Measurements from ENCODE around the gene DNAJC5.

DNAJC5 gene

DNA sequence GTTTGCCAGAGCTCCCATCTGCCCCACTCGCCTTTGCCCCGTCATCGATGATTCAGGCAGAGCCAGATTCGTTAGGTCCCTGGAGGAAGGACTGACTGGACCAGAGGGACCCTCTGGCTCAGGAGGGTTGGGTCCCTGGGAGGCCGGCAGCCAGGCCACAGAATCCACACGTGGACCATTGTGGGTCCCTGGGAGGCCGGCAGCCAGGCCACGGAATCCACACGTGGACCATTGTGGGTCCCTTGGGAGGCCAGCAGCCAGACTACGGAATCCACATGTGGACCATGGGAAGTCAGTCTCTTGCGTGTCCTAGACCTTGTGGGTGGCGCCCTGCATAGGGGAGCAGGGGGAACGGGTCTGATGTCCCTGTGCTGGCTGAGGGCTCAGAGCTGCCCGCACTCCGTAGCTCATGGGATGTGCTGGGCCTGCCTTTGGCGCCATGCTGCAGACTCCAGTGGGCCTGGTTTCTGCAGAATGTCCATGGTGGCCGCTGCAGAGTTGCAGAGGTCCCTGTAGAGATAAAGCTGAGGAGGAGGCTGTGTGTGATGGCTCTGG is 37.8 kb downstream of the DNAJC5 start:
- Histone ChIP-seq H3K36me3 (ENCODE audit: insufficient read depth, low read length) (peaks cover 78% of the 10 kb centered on the region; the same call in 1 of the 2 replicates), H3K9me3 (ENCODE audit: insufficient read depth, low read depth, low read length) (no peaks in the 10 kb centered on the region), H3K9ac (ENCODE audit: low read depth, low read length, poor library complexity, severe bottlenecking) (no peak overlapping the region), H4K20me1 (ENCODE audit: insufficient read depth, low read length, poor library complexity, severe bottlenecking) (peaks cover 9% of the 10 kb centered on the region), H3K4me2 (ENCODE audit: low read depth, low read length, poor library complexity, severe bottlenecking) (no peak overlapping the region), H2AFZ (ENCODE audit: low read length) (no peak overlapping the region), H3K79me2 (ENCODE audit: insufficient read depth, low read length) (no peaks in the 10 kb centered on the region), H3F3A (ENCODE audit: low read depth) (no peaks in the 10 kb centered on the region; the same call in 1 of the 2 replicates), H3K9me2 (replicated peaks; ENCODE audit: low read depth, low read length) (no peaks in the 10 kb centered on the region), H3K27me3 (ENCODE audit: insufficient read depth, low read length, poor library complexity, severe bottlenecking) (no peaks in the 10 kb centered on the region), H3K4me3 (ENCODE audit: low read length, poor library complexity, severe bottlenecking) (no peak overlapping the region), H3K4me1 (ENCODE audit: insufficient read depth, low read length, poor library complexity, severe bottlenecking) (no peaks in the 10 kb centered on the region)
- TF ChIP-seq, protein P1, sequence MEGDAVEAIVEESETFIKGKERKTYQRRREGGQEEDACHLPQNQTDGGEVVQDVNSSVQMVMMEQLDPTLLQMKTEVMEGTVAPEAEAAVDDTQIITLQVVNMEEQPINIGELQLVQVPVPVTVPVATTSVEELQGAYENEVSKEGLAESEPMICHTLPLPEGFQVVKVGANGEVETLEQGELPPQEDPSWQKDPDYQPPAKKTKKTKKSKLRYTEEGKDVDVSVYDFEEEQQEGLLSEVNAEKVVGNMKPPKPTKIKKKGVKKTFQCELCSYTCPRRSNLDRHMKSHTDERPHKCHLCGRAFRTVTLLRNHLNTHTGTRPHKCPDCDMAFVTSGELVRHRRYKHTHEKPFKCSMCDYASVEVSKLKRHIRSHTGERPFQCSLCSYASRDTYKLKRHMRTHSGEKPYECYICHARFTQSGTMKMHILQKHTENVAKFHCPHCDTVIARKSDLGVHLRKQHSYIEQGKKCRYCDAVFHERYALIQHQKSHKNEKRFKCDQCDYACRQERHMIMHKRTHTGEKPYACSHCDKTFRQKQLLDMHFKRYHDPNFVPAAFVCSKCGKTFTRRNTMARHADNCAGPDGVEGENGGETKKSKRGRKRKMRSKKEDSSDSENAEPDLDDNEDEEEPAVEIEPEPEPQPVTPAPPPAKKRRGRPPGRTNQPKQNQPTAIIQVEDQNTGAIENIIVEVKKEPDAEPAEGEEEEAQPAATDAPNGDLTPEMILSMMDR (conservative IDR thresholded peaks at IDR 0.05; ENCODE audit: low read length) = no peak
- TF ChIP-seq EZH2phosphoT487 (IDR thresholded peaks at IDR 0.05; ENCODE audit: borderline replicate concordance) = no peak

DNA sequence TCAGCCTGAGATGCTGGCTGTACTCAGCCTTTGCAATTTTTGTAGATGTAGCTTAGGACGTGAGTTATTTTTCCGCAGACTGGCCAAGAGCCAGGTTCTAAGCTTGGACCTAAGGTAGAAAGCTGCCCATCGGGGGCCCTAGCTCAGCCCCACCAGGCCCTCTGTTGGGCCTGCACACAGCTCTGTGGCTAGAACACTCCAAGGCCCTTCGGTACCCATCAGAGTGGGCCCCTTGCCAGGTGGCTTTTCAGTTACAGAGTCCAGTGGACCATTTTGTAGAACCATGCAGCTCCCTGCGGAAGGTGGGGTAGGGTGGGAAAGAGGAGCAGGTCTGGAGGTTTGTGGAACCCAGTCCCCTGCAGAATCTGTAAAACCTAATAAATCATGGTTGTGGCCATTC is 38.7 kb downstream of the DNAJC5 start:
- H3K9me3 ChIP-seq (ENCODE audit: insufficient read depth, low read depth, low read length) = no peaks in the 10 kb centered on the region
- no peaks in the 10 kb centered on the region; the same call in 1 of the 2 replicates for H3F3A ChIP-seq (ENCODE audit: low read depth)
- H3K4me2 ChIP-seq (ENCODE audit: low read depth, low read length, poor library complexity, severe bottlenecking) = no peak overlapping the region
- H3K36me3 ChIP-seq (ENCODE audit: insufficient read depth, low read length) = peaks cover 70% of the 10 kb centered on the region; the same call in 1 of the 2 replicates
- no peak overlapping the region for H2AFZ ChIP-seq (ENCODE audit: low read length)
- no peak for TF ChIP-seq EZH2phosphoT487 (IDR thresholded peaks at IDR 0.05; ENCODE audit: borderline replicate concordance)
- TF ChIP-seq, protein P1 (conservative IDR thresholded peaks at IDR 0.05; ENCODE audit: low read length) = no peak
- no peak overlapping the region for H3K4me3 ChIP-seq (ENCODE audit: low read length, poor library complexity, severe bottlenecking)
- H3K9me2 ChIP-seq (replicated peaks; ENCODE audit: low read depth, low read length) = no peaks in the 10 kb centered on the region
- H3K79me2 ChIP-seq (ENCODE audit: insufficient read depth, low read length) = no peaks in the 10 kb centered on the region
- no peak overlapping the region for H3K9ac ChIP-seq (ENCODE audit: low read depth, low read length, poor library complexity, severe bottlenecking)
- peaks cover 4% of the 10 kb centered on the region for H4K20me1 ChIP-seq (ENCODE audit: insufficient read depth, low read length, poor library complexity, severe bottlenecking)
- H3K27me3 ChIP-seq (ENCODE audit: insufficient read depth, low read length, poor library complexity, severe bottlenecking) = no peaks in the 10 kb centered on the region
- no peaks in the 10 kb centered on the region for H3K4me1 ChIP-seq (ENCODE audit: insufficient read depth, low read length, poor library complexity, severe bottlenecking)

DNA sequence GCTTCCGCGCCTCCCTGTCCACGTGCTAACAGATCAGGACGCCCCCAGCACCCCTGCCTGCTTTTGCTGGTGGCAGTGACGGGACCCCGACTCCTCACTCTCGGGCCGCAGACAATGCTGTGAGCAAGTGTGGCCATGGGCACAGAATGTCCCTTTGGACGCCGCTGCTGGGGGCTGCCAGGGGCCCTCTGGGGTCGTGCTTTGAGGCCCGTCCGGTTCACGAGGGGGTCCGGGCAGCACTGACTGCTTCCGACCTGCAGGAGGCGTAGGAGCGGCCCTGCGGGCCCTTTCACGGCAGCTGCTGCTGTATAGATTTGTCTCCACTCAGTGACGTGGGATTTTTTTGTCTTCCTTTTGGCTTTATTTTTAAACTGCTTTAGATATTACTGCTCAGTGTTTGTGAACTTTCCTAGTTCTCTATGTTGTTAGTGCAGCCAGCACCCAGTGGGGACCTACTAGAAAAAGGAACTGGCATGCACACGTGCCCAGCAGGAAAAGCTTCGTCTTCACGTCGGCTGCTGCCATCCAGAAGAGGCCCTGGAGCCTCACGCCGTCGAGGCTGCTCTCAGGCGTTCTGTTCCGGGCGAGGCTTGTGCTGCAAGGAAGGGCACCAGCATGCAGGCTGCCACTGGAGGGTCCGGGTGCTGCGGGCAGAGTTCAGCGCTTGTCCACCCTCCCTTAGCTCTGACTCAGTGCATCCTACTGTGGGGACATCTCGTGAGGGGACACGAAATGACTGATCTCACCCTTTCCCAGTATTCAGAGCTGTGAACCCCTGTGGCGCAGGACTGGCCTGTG is 39.5 kb downstream of the DNAJC5 start:
- H4K20me1 ChIP-seq (ENCODE audit: insufficient read depth, low read length, poor library complexity, severe bottlenecking) = peaks cover 8% of the 10 kb centered on the region
- no peaks in the 10 kb centered on the region for H3K27me3 ChIP-seq (ENCODE audit: insufficient read depth, low read length, poor library complexity, severe bottlenecking)
- no peaks in the 10 kb centered on the region for H3K79me2 ChIP-seq (ENCODE audit: insufficient read depth, low read length)
- H3K4me2 ChIP-seq (ENCODE audit: low read depth, low read length, poor library complexity, severe bottlenecking) = no peak overlapping the region
- peaks cover 63% of the 10 kb centered on the region; the same call in 1 of the 2 replicates for H3K36me3 ChIP-seq (ENCODE audit: insufficient read depth, low read length)
- H3K4me1 ChIP-seq (ENCODE audit: insufficient read depth, low read length, poor library complexity, severe bottlenecking) = no peaks in the 10 kb centered on the region
- H3K9me3 ChIP-seq (ENCODE audit: insufficient read depth, low read depth, low read length) = no peaks in the 10 kb centered on the region
- no peak overlapping the region for H2AFZ ChIP-seq (ENCODE audit: low read length)
- no peaks in the 10 kb centered on the region for H3K9me2 ChIP-seq (replicated peaks; ENCODE audit: low read depth, low read length)
- no peak for TF ChIP-seq EZH2phosphoT487 (IDR thresholded peaks at IDR 0.05; ENCODE audit: borderline replicate concordance)
- TF ChIP-seq, protein P1 (conservative IDR thresholded peaks at IDR 0.05; ENCODE audit: low read length) = peak; percentile 53
- no peak overlapping the region for H3K9ac ChIP-seq (ENCODE audit: low read depth, low read length, poor library complexity, severe bottlenecking)
- H3K4me3 ChIP-seq (ENCODE audit: low read length, poor library complexity, severe bottlenecking) = no peak overlapping the region
- H3F3A ChIP-seq (ENCODE audit: low read depth) = no peaks in the 10 kb centered on the region; the same call in 1 of the 2 replicates
